NB4 (cell line): ENCODE results near the gene DNAAF8.

Experiments used
- DNase-seq: peaks from one replicate; pipeline ENCODE4 v3.0.0; 2010; ENCODE audit warnings: low read depth
- H3K4me3 ChIP-seq: one replicate; pipeline ENCODE4 v1.5.1; 2011; ENCODE audit warnings: mild to moderate bottlenecking, low read depth, low read length, moderate library complexity
- CTCF ChIP-seq: IDR thresholded peaks from one replicate; pipeline ENCODE4 v1.5.1; 2012; ENCODE audit warnings: low read depth, low read length
- MAX ChIP-seq: IDR thresholded peaks from 2 replicates; pipeline ENCODE4 v1.6.1; 2011; ENCODE audit warnings: low read depth, low read length
- MYC ChIP-seq: IDR thresholded peaks from 2 replicates; pipeline ENCODE4 v1.6.1; 2011; ENCODE audit warnings: low read depth, low read length
- POLR2A ChIP-seq: IDR thresholded peaks from 2 replicates; pipeline ENCODE4 v1.6.1; 2011; ENCODE audit warnings: mild to moderate bottlenecking; ENCODE audit not compliant: insufficient read length; ENCODE audit errors: extremely low read depth

The DNAAF8 gene

DNA sequence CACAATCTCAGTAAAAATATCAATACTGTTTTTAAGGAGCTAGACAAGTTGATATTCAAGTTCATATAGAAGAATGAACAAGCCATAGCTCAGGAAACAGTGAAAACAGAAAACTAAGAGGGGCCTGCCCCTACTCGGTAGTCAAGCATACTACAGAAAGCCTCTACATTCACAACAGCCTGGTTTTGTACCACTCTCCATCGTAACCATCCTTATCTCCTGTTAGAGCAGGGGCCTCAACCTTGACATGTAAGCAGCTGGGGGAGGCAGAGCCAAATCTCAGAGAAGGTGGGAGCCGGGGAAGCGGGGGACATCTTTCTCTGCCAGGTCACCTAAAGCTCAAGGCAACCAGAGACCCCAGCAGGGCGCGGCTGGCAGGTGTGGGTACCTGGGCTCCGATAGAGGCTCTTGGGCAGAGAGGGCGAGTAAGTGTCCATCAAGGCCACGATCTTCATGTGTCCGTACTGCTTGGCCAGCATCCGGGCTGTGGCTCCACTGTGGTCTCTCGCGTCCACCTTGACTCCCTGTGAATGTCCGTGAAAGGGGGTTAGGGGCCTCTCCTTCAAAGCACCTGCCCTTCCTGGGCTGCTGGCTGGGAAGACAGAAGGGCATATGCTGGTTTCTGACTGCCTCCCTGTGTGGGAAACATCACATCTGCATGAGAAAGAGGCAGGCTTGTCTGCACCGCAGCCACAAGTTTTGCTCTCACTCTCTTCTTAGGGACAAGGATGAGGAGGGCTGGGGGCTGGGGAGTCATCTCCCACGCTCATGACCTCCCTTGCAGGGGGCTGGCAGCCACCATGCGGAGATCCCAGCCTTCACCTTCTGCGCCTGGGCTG, 20.5 kb upstream of the DNAAF8 start:
- no peak for DNase-seq

DNA sequence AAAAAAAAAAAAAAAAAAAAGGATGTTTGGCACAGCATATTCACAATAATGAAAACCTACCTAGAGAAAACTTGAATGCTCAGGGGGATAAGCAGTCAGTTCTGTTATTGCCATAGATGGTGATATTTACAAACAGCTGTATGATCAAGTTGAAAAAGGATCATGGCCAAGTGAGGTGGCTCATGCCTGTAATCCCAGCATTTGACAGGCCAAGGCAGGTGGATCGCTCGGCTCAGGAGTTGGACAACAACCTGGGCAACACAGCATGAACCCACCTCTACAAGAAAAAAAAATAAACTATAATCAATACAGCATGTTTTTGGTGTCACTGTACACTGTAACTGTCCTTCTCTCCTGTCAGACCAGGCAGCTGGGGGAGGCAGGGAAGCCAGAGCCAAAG, 19.3 kb upstream of the DNAAF8 start:
- TF ChIP-seq POLR2A (no peak), MAX (no peak), MYC (no peak), CTCF (no peak)
- no peak for DNase-seq
- H3K4me3 ChIP-seq: no peak overlapping the region

More for the DNA sequence above, 20.5 kb upstream of the DNAAF8 start:
- H3K4me3 ChIP-seq: no peak overlapping the region
- TF ChIP-seq MAX (no peak), MYC (no peak), POLR2A (no peak), CTCF (no peak)

- H3K4me3 ChIP-seq: no peak overlapping the region
- no peak for TF ChIP-seq CTCF
- no peak for TF ChIP-seq MYC
- no peak for TF ChIP-seq POLR2A
- TF ChIP-seq MAX: no peak
- no peak for DNase-seq
Measured at GRCh38 chr16:4718466-4718865, 15.9 kb upstream of the DNAAF8 start.

DNA sequence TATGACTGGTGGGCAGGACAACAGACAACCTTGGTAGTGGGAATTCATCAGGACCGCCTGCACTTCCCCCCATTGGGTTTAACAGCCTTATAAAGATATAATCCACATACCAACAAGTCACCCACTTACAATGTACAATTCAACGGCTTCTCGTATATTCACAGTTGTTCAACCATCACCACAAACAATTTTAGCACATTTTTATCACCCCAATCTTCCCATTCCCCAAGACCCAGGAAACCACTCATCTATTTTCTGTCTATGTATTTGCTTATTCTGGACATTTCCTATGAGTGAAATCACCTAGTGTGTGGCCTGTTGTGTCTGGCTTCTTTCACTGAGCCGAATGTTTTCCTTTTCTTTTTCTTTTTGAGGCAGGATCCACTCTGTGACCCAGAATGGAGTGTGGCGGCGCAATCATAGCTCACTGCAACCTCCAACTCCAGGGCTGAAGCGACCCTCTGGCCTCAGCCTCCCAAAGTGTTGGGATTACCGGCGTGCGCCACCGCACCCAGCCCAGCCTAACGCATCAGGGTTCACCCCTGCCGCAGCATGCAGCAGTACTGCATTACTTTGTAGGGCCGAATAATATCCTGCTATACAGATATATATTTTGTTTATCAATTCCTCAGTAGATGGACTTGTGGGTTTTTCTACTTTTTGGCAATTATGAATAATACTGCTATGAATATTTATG, 11.1 kb upstream of the DNAAF8 start:
- TF ChIP-seq POLR2A (no peak), MYC (no peak), MAX (no peak), CTCF (no peak)
- no peak for DNase-seq
- no peak overlapping the region for H3K4me3 ChIP-seq

- TF ChIP-seq MYC (no peak), POLR2A (no peak), MAX (no peak), CTCF (no peak)
- DNase-seq: no peak
- H3K4me3 ChIP-seq: no peak overlapping the region
Measured at GRCh38 chr16:4724661-4725270, 9.6 kb upstream of the DNAAF8 start.
